Right forelimb (tissue), 1 donor: ENCODE data around the gene CDON.
A peak's percentile ranks its signal among the peaks of the same experiment; 100 is the strongest.

Experiments
- DNase-seq: peaks from one replicate; pipeline ENCODE4 v3.0.0-alpha.2; 2018

Gene CDON

DNA sequence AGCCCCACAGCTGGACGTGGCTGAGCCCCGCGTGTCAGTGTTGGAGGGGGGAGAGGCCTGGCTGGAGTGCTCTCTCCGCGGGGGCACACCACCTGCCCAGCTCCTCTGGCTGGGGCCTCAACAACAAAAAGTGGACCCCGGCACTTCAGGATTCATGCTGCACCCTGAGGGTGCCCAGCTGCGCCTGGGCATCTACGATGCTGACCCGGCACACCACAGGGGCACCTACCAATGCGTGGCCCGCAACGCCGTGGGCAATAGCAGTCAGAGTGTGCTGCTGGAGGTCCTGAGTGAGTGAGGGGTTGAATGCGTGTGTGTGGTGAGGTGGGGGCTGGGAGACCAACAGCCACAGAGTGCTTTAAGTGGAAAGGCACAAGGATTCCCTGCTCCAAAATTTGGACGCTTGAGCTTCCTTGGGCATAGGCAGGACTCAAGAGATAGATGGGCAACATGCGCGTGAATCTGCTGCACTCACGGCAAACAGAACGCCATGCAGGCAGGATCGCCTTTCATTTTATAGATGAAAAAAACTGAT is 109.2 kb downstream of the CDON start:
- DNase-seq: no peak

- peak; percentile 64 for DNase-seq
Measured at GRCh38 chr11:125952973-125953372, 109.7 kb downstream of the CDON start.

DNA sequence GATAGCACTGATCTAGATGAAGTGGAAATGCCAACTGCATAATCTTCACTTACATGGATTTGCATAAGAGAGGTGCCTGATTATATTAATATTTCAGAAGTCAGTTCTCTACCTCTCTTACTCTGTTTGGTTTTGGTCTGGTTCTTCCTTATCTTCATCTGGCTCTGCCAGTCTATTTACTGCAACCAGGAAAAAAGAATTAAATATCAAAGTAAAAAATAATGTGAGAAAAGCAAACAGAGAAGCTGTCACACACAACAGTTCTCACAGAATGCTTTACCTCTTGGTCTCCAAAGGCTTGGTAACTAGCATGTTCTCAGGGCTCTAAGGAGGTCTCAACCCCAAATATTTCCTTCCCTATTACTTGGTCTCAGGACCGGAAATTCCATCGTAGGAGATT is 110.1 kb downstream of the CDON start:
- DNase-seq: no peak

GRCh38 chr11:125951731-125952130 is 110.9 kb downstream of the CDON start:
- no peak for DNase-seq

- peak; percentile 74 for DNase-seq
Measured at GRCh38 chr11:125950696-125951651, 111.7 kb downstream of the CDON start.

- DNase-seq: no peak
Measured at GRCh38 chr11:125950178-125950490, 112.5 kb downstream of the CDON start.

DNA sequence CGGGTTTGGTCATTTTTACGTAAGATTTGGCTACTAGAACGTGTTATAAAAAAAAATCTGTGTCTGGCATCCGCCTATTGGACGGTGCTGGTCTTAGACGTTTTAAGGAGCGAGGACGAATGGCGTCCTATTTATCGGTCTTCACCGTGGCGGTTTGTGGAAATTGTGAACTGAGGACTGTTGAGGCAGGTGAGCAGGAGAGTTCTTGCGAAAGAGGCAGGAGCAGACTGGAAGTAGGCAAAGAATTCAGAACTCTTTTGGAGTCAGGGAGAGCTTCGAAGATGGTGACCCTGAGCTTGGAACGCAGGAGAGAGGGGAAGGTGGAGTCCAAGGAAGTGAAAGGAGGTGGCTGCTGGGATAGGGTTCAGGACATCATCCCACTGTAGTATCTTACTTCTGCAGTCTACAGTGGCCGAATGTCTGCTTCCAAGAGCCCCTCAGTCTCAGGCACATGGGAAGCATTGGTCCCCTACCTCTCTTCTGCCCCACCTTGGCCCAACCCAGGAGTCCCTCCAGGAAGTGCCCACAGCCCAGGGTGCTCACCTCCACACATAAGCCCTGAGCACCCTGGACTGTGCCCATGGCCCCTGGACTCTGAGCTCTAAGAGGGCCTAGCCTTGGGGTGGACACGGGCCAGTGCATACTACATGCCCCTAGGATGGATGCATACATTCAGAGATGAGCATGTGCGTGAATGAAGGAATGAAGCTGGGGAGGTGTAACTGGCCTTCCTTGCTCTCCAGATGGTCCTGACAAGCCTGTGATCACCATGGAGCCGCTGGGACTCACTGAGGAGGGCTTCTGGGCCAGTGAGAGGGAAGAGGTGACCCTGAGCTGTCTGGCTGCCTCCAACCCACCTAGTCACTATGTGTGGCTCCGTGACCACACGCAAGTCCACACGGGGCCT is 113.1 kb downstream of the CDON start:
- DNase-seq: no peak

- no peak for DNase-seq
Measured at GRCh38 chr11:125948278-125949051, 114.2 kb downstream of the CDON start.

DNA sequence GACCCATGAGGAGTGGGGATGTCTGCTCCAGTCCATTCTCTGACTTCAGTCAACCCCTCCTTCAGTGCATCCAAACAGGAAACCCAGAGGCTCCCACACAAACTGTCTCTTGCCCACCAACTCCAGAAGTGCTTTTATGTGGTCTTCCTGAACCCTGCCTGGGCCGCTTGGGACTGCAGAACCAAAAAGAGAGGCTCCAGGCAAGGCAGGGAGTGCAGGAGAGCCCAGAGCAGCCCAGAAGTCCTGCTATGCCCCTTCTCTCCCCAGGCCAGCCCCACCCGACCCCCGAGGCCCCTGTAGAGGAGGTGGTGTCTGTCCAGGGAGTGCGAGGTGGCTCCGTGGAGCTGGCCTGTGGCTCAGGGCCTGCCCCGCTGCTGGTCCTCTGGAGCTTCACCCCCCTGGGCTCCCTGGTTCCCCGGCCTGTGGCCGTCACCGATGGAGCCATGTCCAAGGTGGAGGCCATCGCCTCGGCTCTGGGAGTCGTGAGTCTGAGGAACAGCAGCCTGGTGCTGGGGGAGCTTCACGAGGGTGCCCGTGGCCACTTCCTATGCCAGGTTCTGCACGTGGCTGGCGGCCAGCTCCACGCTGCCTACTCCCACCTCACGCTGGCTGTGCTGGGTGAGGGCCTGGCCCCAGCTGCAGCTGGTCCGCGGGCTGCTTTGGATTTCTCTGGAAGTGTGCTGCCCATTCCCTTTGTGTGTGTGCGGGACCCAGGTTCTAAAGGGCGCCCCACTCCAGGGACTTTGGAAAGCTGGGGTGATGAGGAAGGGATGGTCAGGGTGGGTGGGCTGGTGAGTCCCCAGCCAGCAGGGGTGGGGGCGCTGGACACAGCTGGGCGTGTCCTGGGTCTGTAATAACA is 115.0 kb downstream of the CDON start:
- no peak for DNase-seq

DNA sequence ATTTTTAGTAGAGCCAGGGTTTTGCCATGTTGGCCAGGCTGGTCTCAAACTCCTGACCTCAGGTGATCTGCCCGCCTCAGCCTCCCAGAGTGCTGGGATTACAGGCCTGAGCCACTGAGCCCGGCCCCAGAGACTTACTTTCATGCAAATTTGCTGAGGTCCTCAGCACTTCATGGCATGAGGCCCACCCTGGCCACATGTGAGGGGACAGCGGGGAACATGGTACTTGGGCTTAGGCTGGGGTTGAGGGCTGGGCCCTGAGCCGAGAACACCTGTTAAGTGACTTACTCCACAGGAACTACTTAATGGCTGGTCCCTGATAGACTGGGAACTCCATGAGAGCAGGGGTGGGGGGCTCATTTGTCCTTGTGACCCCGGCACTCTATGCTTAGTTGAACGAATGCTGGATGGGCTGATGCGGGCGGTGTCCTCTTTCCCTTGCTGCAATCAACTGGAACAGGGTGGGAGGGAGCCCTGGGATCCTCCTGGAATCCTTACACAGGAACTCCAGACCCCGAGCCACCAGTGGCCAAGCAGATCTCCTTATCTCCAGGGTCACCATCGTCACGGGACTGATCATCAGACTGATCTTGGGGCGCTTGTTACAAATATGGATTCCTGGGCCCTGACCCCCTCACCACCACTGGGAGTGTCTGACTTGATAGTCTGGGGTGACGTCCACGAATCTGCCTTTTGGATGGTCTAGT is 115.8 kb downstream of the CDON start:
- no peak for DNase-seq

- no peak for DNase-seq
Measured at GRCh38 chr11:125945797-125946520, 116.7 kb downstream of the CDON start, which contains the start of gene VSIG10L2. Gene VSIG10L2, plus strand, starts transcription at chr11:125946044. Its CDS starts 12 bp downstream, at chr11:125946056.

DNA sequence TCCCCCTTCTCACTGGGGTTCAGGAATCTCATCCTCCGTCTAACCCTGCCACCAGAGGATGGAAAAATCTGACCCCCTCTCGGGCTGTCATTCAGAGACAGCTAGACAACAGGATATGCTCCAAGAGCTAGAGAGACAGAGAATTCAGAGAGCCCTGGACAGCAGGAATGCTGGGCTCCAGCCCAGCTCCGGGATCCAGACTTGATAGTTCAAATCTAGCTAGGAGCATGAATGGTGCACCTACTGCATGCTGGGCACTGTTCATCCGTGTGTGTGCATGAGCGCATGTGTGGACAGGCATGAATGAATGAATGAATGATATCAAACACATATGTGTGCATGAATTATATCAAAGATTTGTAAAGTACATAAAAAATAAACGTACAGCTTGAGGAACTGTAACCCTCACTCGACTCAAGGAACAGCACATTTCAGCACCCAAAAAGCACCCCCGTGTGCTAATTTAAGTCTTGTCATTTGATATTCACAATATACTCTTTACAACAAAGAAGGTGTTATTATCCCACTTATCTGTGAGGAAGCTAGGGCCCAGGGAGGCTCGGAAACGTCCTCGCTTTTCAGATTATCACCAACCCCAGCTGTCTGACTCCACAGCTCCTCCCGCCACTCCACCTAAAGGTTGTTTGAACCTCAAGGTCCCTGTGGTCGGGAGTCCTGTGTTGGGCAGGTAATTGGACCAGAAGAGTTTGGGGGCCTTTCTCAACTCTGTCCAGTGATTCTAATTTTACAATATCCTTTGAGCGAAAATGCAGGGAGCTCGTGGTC is 117.5 kb downstream of the CDON start:
- DNase-seq: no peak

DNA sequence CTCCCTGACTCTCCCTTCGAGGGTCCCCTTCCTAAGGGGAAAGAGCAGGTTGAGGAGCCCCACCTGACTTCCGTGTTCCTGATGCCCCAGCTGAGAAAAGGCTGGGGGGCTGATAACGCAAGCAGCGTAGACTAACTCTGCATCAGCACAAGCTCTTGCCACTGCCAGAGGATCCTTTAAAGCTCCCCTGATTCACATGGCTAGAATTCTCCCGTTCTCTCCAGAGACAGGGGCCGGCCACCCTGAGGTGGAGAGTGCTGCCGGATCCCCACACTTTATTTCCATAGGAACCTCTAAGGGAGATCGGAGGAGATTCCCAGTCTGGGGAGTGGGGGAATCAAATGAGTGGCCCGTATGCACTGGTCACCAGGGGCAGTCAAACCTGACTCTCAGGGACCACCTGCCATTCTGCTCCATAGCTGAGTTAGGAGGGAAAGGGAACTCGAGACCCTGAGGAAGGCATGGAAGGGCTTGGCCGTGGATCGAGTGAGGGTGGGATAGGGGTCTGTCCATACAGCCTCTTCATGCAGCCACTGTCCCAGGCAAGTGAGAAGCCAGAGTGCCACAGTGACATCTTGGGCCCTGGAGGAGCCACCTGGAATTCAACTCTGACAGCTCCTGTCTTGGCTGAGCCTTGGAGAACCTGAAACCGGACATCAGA is 118.2 kb downstream of the CDON start:
- no peak for DNase-seq

DNA sequence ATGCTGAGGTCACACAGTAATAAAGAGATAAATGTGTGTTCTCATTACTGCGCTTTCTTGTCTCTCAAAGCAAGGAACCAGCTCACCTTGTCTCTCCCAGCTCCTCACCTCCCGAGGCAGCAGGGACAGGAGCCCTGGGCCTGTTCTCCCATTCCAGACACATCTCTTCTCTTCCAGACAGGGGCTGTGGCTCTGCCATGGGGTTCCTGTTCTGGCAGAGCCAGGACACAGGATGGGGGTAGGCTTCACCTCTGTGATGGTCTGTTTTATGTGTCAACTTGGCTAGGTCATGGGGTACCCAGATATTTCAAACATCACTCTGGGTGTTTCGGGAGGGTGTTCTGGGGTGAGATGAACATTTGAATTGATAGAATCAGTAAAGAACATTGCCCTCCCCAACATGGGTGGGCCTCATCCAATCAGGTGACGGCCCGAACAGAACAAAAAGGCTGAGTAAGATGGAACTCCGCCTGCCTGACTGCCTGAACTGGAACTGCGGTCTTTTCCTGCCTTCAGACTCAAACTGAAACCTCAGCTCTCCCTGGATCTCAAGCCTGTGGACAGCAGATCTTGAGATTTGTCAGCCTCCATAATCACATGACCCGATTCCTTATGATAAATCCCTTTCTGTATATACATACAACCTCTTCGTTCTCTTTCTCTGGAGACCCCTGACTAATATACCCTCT is 118.9 kb downstream of the CDON start:
- DNase-seq: no peak

GRCh38 chr11:125942771-125943428 is 119.8 kb downstream of the CDON start:
- DNase-seq: no peak

DNA sequence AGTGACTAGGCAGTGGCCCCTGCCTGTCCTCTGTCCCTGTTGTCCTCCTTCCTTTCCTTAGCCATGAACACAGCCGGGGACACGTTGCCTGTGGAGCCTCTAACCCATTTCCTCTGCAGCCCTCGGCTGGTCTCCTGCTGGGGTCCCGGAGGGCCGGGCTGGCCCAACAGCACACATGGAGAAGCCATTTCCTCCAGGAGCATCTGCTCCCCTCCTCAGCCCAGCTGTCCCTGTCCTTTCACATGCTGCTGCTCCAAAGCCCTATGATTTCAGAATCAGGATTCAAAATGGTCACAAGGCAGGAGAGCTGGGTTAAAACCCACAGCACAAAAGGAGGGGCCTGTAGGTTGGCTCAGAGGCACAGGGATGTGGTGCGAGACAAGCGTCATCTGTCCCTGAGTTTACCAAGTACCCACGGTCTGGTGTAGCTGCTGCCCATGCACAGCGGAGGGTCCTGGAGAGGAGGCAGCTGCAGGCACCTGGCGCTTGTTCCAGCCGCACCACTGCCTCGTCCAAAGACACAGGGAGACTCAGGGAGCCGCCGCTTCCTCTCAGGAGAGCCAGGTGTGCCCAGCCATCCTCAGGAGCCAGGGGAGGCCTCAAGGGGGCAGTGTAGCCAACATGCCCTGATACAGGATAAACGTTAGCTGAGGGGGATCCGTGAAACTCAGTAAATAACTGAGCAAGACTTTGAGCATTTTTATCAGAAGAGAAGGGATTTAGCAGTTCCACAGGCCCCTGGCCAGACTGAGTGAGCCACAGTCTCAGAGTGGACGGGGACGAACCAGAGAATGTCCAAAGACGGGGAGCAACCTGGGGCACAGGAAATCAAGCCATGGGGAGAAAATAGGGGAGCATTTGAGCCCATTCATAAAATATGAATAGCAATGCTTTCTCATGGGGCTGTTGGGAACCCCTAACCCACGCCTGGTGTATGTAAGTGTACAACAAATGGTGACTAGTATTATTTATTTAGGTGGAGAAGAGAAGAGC is 120.8 kb downstream of the CDON start:
- peak; percentile 72 for DNase-seq
